NCI-H1436 (cell line): ENCODE measurements around the gene WASF3.

Source experiments
- DNase-seq: peaks from one replicate; lab custom pipeline; 2025; lab: John Stamatoyannopoulos, UW

The WASF3 gene

GRCh38 chr13:26557393-26558073 is at the start of gene WASF3:
Gene WASF3 (plus strand): TSS chr13:26557683. CDS start chr13:26642271, 84,588 bp downstream.
- peak; percentile 80 for DNase-seq

GRCh38 chr13:26508885-26509284 is 48.6 kb upstream of the WASF3 start:
- DNase-seq: no peak

GRCh38 chr13:26509491-26509890 is 48.0 kb upstream of the WASF3 start:
- no peak for DNase-seq

GRCh38 chr13:26513931-26514330 is 43.6 kb upstream of the WASF3 start:
- DNase-seq: no peak

- no peak for DNase-seq
Measured at GRCh38 chr13:26515721-26516120, 41.8 kb upstream of the WASF3 start.

- DNase-seq: no peak
Measured at GRCh38 chr13:26517936-26518335, 39.5 kb upstream of the WASF3 start.

- no peak for DNase-seq
Measured at GRCh38 chr13:26518451-26518959, 39.0 kb upstream of the WASF3 start.

GRCh38 chr13:26522571-26522970 is 34.9 kb upstream of the WASF3 start:
- no peak for DNase-seq

GRCh38 chr13:26523007-26523406 is 34.5 kb upstream of the WASF3 start:
- no peak for DNase-seq

GRCh38 chr13:26525528-26525927 is 32.0 kb upstream of the WASF3 start:
- no peak for DNase-seq

GRCh38 chr13:26526702-26527216 is 30.7 kb upstream of the WASF3 start:
- DNase-seq: no peak

GRCh38 chr13:26528527-26528926 is 29.0 kb upstream of the WASF3 start:
- no peak for DNase-seq

- no peak for DNase-seq
Measured at GRCh38 chr13:26529441-26529840, 28.0 kb upstream of the WASF3 start.

GRCh38 chr13:26531742-26532141 is 25.7 kb upstream of the WASF3 start:
- no peak for DNase-seq

- DNase-seq: no peak
Measured at GRCh38 chr13:26534036-26534726, 23.3 kb upstream of the WASF3 start.

- no peak for DNase-seq
Measured at GRCh38 chr13:26538363-26539317, 18.8 kb upstream of the WASF3 start.

- no peak for DNase-seq
Measured at GRCh38 chr13:26539738-26540292, 17.7 kb upstream of the WASF3 start.

- no peak for DNase-seq
Measured at GRCh38 chr13:26540334-26540733, 17.1 kb upstream of the WASF3 start.

GRCh38 chr13:26541041-26541440 is 16.4 kb upstream of the WASF3 start:
- DNase-seq: no peak

GRCh38 chr13:26541678-26542568 is 15.6 kb upstream of the WASF3 start:
- no peak for DNase-seq

- DNase-seq: no peak
Measured at GRCh38 chr13:26544707-26545106, 12.8 kb upstream of the WASF3 start.
